ENCODE data around the gene SCGB1D2. TPM values are rescaled to one million over a fixed set of nuclear protein-coding genes. Genes with fewer than 3 reads are reported as not detected.
"Not testable (repeated sequence)": the region's sequence is repeated elsewhere in the genome, so short reads cannot be mapped to it uniquely, and the experiment has no call there.

The SCGB1D2 gene
- total RNA-seq, 1 experiment from 2014 or later: not detected

DNA sequence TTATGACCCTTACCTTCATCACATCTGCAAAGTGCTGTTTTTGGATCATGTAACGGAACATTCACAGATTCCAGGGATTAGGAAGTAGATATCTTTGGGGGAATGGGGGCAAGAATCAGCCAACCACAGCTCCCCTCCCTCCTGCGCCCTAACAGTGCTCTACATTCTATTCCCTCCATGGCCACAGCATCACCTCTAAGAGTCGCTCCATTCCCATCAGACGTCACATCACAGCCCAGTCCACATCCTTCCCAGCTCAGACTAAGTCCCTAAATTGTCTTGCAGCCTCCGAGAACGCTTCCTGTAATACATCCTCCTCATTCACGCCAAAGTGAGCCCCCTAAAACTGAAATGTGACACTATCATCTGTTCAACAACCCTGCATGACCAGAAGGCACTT lies 46.1 kb upstream of the SCGB1D2 start:
- ATAC-seq: no peak
- POLR2A ChIA-PET (ENCODE audit: unreplicated experiment): no interaction called here

DNA sequence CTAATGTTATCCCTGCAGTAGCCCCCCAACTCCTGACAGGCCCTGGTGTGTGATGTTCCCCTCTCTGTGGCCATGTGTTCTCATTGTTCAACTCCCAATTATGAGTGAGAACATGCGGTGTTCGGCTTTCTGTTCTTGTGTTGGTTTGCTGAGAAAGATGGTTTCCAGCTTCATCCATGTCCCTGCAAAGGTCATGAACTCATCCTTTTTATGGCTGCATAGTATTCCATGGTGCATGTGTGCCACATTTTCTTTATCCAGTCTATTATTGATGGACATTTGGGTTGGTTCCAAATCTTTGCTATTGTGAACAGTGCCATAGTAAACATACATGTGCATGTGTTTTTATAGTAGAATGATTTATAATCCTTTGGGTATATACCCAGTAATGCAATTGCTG lies 44.6 kb upstream of the SCGB1D2 start:
- CTCF ChIA-PET; H2AFZ ChIP-seq (ENCODE audit: low read length); H3K9me3 ChIP-seq (ENCODE audit: low read length); POLR2A ChIA-PET (ENCODE audit: unreplicated experiment); H3K27ac ChIP-seq (ENCODE audit: low read length); intact Hi-C loops (cut with micrococcal nuclease); H3K9me2 ChIP-seq (replicated peaks; ENCODE audit: low read length); DNase-seq; H3F3A ChIP-seq (ENCODE audit: low read length, unreplicated experiment); ATAC-seq; H3K4me3 ChIP-seq (ENCODE audit: low read length); H3K4me2 ChIP-seq (ENCODE audit: low read length); H3K79me2 ChIP-seq (ENCODE audit: low read length); H3K4me1 ChIP-seq (ENCODE audit: insufficient read depth, low read length); H3K9ac ChIP-seq (ENCODE audit: low read length); H3K36me3 ChIP-seq (ENCODE audit: low read depth, low read length); BruUV-seq (replicated peaks); H4K20me1 ChIP-seq (ENCODE audit: low read length): not testable (repeated sequence)
- H3K27me3 ChIP-seq (ENCODE audit: low read length): peaks cover 76% of the 10 kb centered on the region

More for the DNA sequence above, 46.1 kb upstream of the SCGB1D2 start:
- H3K4me1 ChIP-seq (ENCODE audit: insufficient read depth, low read length): no peaks in the 10 kb centered on the region
- no peak overlapping the region for H3K27ac ChIP-seq (ENCODE audit: low read length)
- intact Hi-C loops (cut with micrococcal nuclease): no loop called here
- no peak overlapping the region for H3K4me2 ChIP-seq (ENCODE audit: low read length)
- CTCF ChIA-PET: no interaction called here
- H3K9ac ChIP-seq (ENCODE audit: low read length): no peak overlapping the region
- H3F3A ChIP-seq (ENCODE audit: low read length, unreplicated experiment): no peaks in the 10 kb centered on the region
- H4K20me1 ChIP-seq (ENCODE audit: low read length): no peaks in the 10 kb centered on the region
- H3K36me3 ChIP-seq (ENCODE audit: low read depth, low read length): no peaks in the 10 kb centered on the region
- BruUV-seq (replicated peaks): no TSS peak
- no peak for DNase-seq
- H2AFZ ChIP-seq (ENCODE audit: low read length): no peak overlapping the region
- no peaks in the 10 kb centered on the region for H3K9me3 ChIP-seq (ENCODE audit: low read length)
- no peak overlapping the region for H3K4me3 ChIP-seq (ENCODE audit: low read length)
- TF ChIP-seq EZH2 (IDR thresholded peaks at IDR 0.05; ENCODE audit: low read length, unreplicated experiment) (no peak), CTCF (conservative IDR thresholded peaks at IDR 0.05; ENCODE audit: low read depth, low read length) (no peak)
- H3K79me2 ChIP-seq (ENCODE audit: low read length): no peaks in the 10 kb centered on the region
- peaks cover 78% of the 10 kb centered on the region for H3K27me3 ChIP-seq (ENCODE audit: low read length)
- no peaks in the 10 kb centered on the region for H3K9me2 ChIP-seq (replicated peaks; ENCODE audit: low read length)

DNA sequence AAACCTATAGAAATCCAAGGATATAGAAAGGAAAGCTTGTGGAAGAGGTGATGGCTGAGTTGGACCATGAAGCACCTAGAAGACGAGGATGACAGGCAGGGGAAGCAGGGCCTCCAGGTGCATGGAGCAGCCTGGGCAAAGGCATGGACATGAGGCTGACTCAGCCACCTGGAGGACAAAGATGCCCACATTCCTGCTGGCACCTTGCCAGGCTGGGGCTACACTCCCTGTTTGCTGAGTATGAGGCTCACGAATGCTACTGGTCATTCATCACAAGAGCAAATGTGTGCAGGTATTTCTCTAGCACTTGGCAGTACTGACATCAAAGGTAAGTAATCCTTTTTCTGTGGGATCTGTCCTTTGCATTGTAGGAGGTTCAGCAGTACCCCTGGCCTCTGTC lies 40.7 kb upstream of the SCGB1D2 start:
- DNase-seq (peak; percentile 68), ATAC-seq (no peak)
- no peak overlapping the region for H3K4me3 ChIP-seq (ENCODE audit: low read length)
- peaks cover 82% of the 10 kb centered on the region for H3K27me3 ChIP-seq (ENCODE audit: low read length)
- CTCF ChIA-PET: no interaction called here
- no peaks in the 10 kb centered on the region for H3K9me2 ChIP-seq (replicated peaks; ENCODE audit: low read length)
- H3K9me3 ChIP-seq (ENCODE audit: low read length): no peaks in the 10 kb centered on the region
- H3K4me1 ChIP-seq (ENCODE audit: insufficient read depth, low read length): no peaks in the 10 kb centered on the region
- H3K9ac ChIP-seq (ENCODE audit: low read length): no peak overlapping the region
- H3K79me2 ChIP-seq (ENCODE audit: low read length): no peaks in the 10 kb centered on the region
- no peaks in the 10 kb centered on the region for H3K36me3 ChIP-seq (ENCODE audit: low read depth, low read length)
- BruUV-seq (replicated peaks): no TSS peak
- TF ChIP-seq CTCF (conservative IDR thresholded peaks at IDR 0.05; ENCODE audit: low read depth, low read length) (no peak), EZH2 (IDR thresholded peaks at IDR 0.05; ENCODE audit: low read length, unreplicated experiment) (no peak), EZH2phosphoT487 (IDR thresholded peaks at IDR 0.05; ENCODE audit: borderline replicate concordance, low read length) (no peak)
- POLR2A ChIA-PET (ENCODE audit: unreplicated experiment): no interaction called here
- intact Hi-C loops (cut with micrococcal nuclease): loop anchor here (10.0 kb wide), 1 partner anchor 327 kb away; no protein-coding TSS in a partner anchor
- no peak overlapping the region for H3K4me2 ChIP-seq (ENCODE audit: low read length)
- no peak overlapping the region for H2AFZ ChIP-seq (ENCODE audit: low read length)
- H3K27ac ChIP-seq (ENCODE audit: low read length): no peak overlapping the region
- no peaks in the 10 kb centered on the region for H3F3A ChIP-seq (ENCODE audit: low read length, unreplicated experiment)
- H4K20me1 ChIP-seq (ENCODE audit: low read length): no peaks in the 10 kb centered on the region
